Fibroblast of skin of scalp (primary cell): ENCODE data around the gene TMEM201.
A peak's percentile ranks its signal among the peaks of the same experiment; 100 is the strongest.

Source experiments
- DNase-seq: peaks from one replicate; pipeline ENCODE4 v3.0.0-alpha.2; 2013

The TMEM201 gene

DNA sequence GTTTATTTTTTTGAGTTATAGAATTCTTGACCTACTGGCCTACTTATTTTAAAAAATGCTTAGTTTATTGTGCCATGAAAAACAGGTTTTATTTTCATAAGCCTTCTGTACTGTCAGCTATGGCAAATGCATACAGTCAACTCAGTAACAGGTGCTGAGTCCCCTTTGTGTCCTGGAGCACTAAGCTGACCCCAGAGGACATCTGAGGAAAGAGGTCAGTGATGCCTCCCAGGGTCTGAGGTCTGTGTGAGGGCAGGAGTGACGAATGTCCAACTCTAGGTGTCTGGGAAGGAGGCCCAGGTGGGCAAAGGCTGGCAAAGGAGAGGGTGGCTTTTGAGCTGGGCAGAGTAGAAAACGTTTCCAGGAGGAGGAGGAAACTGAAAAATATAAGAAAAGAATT lies 7.8 kb upstream of the TMEM201 start:
- no peak for DNase-seq

- DNase-seq, result no peak
Observed at GRCh38 chr1:9586147-9586766, 2.5 kb upstream of the TMEM201 start.

DNA sequence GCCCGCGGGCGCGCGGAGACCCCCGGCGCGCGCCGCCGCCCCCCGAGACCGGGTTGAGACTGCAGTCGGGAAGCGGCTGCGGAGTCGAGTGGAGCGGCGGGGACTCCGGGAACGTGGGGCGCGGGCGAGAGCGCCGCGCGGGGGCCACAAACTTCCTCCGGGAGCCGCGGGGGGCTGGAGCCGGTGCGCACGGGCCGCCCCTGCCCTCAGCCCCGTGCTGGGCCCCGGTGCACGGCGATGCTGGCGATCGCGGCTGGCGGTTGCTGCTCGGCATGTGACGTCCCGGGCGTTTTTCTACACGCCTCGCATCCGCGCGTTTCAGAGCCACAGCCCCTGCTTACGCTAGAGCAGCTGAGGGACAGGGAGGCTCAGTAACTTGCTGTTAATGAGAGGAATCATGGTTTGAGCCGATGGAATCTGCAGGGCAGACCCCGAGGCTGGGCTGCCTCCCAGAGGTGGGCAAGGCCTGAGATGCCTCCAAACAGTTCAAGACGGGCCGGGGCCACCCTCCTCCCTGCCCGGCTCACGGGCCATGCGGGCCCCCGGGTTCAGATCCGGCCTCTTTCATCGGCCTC lies 520 bp downstream of the TMEM201 start:
- DNase-seq, result peak; percentile 19

- no peak for DNase-seq
Observed at GRCh38 chr1:9589719-9590157, 1.0 kb downstream of the TMEM201 start.

GRCh38 chr1:9590201-9590600 lies 1.5 kb downstream of the TMEM201 start:
- no peak for DNase-seq

- DNase-seq, result no peak
Observed at GRCh38 chr1:9590945-9591668, 2.4 kb downstream of the TMEM201 start.

GRCh38 chr1:9591669-9592509 lies 3.2 kb downstream of the TMEM201 start:
- no peak for DNase-seq

DNA sequence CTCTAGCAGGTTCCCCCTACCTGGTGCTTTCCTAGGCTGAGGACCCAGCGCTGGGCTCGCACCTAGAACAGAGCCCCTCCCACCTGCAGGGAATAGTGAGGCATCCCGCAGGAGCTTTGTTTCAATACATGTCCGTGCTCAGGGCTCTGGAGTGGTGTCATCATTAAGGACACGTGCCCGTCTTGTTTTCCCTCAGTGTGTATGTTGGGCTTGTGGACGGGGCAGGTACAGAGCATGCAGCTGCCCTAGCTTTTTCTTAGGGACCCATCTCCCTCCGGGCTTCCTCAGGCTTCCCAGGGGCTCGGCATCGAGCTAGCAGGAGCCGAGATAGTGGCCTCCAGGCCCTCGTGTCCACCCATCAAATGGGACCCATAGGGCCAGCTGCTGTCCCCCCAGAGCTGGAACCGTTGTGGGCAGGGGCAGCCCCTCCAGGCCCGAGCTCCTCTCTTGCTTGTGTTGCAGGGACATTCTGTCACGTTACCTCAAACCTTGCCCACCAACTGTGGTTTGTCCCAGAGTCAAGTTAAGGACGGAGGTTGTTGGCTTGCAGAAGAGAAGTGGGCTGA lies 3.9 kb downstream of the TMEM201 start:
- DNase-seq, result no peak

- no peak for DNase-seq
Observed at GRCh38 chr1:9593147-9593491, 4.4 kb downstream of the TMEM201 start.

DNA sequence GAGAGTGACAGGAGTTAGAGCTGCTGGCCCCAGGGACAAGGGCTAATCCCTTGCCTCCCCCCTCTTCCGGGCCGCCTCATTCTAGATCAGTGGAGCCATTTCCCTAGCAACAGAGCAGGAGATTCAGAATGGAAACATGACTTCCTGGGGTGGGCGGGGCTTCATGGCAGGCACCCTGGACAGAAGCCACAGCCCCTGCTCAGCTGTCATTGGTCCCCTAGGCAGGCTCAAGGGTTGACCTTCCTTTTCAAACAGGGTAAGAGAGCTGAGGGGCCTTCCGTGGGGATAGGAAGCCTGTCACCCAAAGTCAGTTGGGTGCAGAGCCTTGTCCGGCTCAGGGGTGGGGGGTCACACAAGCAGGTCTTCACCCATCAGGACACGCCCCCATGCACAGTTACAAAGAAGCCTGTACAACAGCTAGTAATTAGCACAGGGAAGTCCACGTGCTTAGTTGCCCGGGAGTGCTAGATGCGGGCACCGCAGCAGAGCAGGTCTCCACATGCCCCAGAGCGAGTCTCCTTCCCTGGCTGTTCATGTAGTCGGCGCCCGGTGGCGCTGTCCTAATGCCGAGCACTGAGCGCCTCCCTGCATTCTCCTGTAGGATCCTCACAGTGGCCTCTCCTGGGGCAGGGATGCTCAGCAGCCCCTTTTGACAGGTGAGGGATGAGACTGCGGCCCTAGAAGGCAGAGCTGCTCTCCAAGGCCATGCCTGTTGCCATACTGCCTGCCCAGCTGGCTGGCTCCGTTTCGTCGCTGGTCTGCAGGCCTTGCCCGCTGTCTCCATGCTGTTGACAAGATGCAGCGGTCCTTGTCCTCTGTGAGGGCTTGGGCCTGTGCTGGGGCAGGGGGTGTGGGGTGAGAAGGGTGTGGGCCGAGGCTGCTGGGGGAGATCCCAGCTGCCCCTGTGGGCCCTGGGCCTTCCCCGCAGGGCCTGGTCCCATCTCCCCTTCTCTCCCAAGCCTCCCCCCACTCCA lies 5.1 kb downstream of the TMEM201 start:
- DNase-seq, result peak; percentile 80

- no peak for DNase-seq
Observed at GRCh38 chr1:9594471-9595155, 5.9 kb downstream of the TMEM201 start.

DNA sequence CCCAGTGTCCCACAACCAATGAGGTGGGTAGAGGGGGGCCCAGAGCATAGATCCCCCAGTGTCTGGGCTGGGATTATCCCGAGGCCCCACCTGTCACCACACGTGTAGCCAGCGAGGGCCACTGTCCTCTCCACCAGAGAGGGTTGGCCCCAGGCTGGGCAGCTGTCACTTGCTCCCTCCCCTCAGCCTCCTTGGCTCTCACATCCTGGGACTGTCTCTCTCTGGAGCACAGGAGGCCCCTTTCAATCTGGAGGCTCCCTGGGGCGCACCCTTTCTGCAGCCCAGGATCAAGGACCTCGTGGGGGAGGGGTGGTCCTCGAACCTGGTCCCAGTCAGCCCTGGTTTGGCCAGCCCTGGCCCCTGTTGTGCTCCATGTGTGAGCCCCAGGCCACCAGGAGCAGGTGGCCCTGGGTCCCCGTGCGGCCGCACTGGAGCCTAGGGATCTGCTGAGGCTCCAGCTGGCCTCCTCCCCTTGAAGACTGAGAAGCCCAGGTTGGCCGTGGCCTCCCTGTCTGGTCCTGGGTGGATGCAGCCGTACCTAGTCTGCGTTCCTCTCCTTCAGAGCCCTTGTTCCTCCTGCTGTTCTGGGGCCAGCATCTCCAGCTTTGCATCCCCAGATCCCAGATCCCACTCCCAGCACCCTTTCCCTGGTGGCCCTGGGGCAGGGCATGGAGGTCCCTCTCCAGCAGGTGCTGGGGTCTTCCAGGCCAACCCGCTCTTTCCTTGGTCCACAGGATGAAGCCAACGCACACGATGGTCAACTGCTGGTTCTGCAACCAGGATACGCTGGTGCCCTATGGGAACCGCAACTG lies 6.7 kb downstream of the TMEM201 start:
- DNase-seq, result no peak

DNA sequence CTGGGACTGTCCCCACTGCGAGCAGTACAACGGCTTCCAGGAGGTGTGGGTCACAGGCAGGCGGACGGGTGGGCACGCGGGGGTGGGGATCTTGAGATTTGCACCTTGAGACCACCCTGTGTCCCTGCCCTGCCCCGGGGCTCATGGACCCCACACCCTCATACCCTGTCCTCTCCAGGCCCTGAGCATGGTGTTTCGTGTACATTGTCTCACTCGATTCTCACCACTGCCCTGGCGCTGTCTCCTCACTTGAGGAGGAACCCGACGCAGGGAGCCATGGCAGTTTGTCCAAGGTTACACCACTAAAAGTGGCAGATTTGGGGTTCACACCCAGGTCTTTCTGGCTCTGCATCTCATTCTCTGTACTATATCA lies 7.2 kb downstream of the TMEM201 start:
- no peak for DNase-seq

DNA sequence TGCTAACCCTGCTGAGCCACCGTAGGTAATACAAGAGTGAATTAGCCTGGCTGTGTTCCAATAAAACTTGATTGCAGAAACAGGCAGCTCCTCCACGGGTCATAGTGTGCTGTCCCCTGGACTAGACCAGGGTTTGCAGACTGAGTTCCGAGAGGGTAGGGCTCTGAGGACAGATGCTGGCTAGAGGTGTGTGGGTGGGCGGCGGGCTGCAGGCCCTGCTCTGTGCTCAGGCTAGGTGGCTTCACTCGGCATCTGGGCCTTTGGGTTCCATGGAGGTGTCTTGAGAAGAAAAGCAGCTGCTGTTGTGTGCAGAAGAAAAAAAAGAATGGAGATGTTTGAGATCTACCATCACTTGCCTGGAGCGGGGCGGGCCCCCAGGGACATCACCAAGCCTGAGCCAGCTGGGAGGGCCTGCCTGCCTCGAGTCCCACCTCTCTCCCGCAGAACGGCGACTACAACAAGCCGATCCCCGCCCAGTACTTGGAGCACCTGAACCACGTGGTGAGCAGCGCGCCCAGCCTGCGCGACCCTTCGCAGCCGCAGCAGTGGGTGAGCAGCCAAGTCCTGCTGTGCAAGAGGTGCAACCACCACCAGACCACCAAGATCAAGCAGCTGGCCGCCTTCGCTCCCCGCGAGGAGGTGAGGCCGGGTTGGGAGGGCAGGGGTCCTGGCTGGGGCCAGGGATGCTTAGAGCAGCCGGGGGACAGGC lies 7.9 kb downstream of the TMEM201 start:
- no peak for DNase-seq

DNA sequence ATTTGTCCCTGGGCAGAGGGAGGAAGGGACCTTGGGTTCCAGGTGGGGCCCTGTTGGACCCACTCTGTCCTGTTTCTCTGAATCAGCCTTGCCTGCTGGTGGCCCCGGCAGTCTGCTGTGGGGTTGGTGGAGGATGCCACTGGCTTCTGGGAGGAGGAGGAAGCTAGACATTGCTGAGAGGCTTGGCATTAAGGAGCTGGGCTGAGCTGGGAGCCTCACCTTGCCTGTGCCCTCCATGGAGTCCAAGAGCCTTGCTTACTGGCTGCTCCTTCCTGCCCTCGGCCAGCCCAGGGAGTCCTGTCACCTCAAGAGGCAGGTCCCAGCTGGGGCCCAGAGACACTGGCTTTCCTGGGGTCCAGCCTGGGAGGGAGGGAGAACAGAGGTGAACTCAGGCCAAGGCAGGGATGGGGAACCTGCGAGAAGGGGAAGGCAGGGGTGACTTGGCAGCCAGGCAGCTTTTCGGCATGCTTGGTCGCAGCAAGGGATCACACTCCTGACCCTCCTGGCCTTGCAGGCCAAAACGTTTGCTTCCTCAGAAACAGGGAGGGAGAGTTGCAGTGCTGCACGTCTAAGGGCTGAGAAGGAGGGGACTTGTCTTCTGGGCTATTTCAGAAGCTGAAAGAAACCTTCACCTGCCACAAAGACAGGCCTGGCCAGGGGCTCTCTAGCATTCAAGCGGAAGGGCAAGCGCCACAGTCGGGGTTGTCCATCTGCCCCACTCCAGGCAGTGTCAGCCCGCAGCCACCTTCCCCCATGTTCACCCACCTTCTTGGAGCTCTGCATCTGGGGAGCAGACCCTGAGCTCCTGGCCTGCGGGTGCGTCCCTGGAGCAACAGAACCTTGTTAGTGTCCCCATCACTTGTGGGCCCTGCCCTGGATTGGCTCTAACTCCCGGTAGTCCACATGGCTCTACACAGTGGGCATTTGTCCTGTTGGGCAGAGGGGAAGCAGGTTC lies 8.9 kb downstream of the TMEM201 start:
- no peak for DNase-seq

DNA sequence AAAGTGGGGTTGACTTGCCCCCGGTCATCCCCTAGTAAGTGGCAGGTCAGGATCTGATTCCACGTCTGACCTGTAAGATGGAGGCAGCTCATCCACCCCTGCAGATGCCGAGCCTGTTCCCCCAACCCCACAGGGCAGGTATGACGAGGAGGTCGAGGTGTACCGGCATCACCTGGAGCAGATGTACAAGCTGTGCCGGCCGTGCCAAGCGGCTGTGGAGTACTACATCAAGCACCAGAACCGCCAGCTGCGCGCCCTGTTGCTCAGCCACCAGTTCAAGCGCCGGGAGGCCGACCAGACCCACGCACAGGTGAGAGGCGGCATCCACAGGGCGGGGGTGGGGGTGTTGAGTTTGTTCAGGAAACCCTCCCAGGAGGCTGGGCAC lies 9.6 kb downstream of the TMEM201 start:
- DNase-seq, result no peak

DNA sequence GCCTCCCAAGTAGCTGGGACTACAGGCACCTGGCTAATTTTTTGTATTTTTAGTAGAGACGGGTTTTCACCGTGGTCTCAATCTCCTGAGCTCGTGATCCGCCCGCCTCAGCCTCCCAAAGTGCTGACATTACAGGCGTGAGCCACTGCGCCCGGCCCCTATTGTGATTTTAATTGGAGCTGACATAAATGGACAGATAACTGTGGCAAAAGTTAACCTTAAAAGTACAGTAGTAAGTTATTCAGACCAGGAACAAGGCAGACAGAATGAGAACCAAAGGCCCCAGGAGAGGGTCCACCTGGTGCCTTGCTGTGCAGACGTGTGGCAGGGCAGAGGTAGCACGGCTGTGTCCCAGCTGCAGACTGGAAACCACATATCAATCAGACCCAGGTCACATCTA lies 11.0 kb downstream of the TMEM201 start:
- DNase-seq, result no peak
